Esophagus squamous epithelium (tissue), 5 donors: ENCODE results near the gene PTDSS2. TPM values are rescaled to one million over a fixed set of nuclear protein-coding genes. Genes with fewer than 3 reads are reported as not detected.

Source experiments
- DNase-seq: peaks from one replicate; lab custom pipeline; 2025; lab: John Stamatoyannopoulos, UW
- H3K27ac ChIP-seq, 4 donors: fragments of 200-600 bp; sonication (generic); one replicate each; pipeline ENCODE4 v1.5.1; 2016 to 2019; ENCODE audit warnings: mild to moderate bottlenecking in 1 of 4
- H3K27me3 ChIP-seq, 4 donors: fragments of 200-600 bp; sonication (generic); 1 replicate in 3 of 4; 2 replicates in 1 of 4; pipeline versions ENCODE4 v1.5.1 to v1.6.0; 2017 to 2021; ENCODE audit warnings: antibody characterized with exemption in 1 of 4
- H3K36me3 ChIP-seq, 3 donors: fragments of 200-600 bp; sonication (generic); one replicate each; pipeline ENCODE4 v1.5.1; 2016 to 2019
- H3K4me1 ChIP-seq, 3 donors: fragments of 200-600 bp; sonication (generic); one replicate each; pipeline ENCODE4 v1.5.1; 2017 to 2019
- H3K4me3 ChIP-seq, 4 donors: fragments of 200-600 bp; sonication (generic); 1 replicate in 3 of 4; 2 replicates in 1 of 4; pipeline ENCODE4 v1.5.1; 2016 to 2019; ENCODE audit warnings: mild to moderate bottlenecking in 2 of 4, moderate library complexity in 1 of 4
- H3K9me3 ChIP-seq, 3 donors: fragments of 200-600 bp; sonication (generic); one replicate each; pipeline ENCODE4 v1.5.1; 2016 to 2019
- CTCF ChIP-seq, 6 experiments: fragments of 450-650 bp in 4 of 6; fragments of 200-600 bp in 2 of 6; sonication (generic) in 2 of 6; IDR thresholded peaks; one replicate each; pipeline ENCODE4 v1.5.1; 2016 to 2019; ENCODE audit warnings: antibody characterized with exemption in 6 of 6, mild to moderate bottlenecking in 4 of 6, moderate library complexity in 4 of 6
- POLR2A ChIP-seq, 4 donors: fragments of 450-650 bp; IDR thresholded peaks; one replicate each; pipeline ENCODE4 v1.6.1; 2017; ENCODE audit warnings: antibody characterized with exemption in 4 of 4, mild to moderate bottlenecking in 4 of 4, moderate library complexity in 3 of 4
- WGBS, 2 donors: methylation state at CpG; one replicate each; pipeline ENCODE4 v1.1.5; 2018; 5-methylcytosine and 5-hydroxymethylcytosine counted together
- intact Hi-C: fragments of 100-400 bp; cut with DNase I; formaldehyde crosslinking; loops from one replicate; pipeline ENCODE4 v1.15.0; 2022
- total RNA-seq, 4 donors: library from RNA; depleted of rRNA; stranded (reverse); fragments of >200 nt; gene quantifications; one replicate each; pipeline ENCODE4 v1.1.0, GENCODE V29; 2016
- donor health status: DM: yes; HTN: yes; CAD: no.

Gene PTDSS2
- total RNA-seq, 4 donors from 2014 or later, result 15.8 to 34.3 (median 22.8) TPM

DNA sequence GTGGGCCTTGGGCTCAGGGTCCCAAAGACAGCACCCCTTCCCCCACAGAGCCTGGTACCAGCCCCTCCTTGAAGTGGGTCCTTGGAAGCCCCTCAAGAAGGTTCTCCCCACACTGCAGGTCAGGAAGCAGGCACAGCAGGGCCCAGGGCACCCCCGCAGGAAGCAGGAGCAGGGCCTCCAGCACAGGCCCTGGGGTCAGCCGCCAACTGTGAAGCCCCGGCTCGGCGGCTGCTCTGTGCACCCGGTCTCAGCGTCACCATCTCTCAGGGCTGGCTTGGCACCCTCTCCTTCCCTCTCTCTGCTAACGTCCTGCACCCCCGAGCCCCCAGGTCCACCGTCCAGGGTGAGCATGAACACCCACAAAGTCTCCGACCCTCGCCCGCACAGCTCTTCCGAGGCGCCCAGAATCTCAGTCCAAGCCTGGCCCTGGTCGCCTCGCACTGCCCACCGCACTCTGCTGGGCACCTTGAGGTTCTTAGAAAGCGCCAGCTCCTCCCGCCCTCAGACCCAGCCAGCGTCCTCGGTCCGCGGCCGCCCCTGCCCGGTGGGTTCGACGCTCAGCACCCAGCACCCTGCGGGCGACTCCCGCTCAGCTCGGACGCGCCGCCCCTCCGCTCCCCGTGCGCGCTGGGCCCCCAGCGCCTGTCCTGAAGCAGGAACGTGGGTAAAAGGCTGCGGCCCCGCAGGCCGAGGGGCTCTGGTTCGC is 33.9 kb upstream of the PTDSS2 start:
- Histone ChIP-seq H3K9me3 (no peaks in the 10 kb centered on the region), H3K4me1 (peaks cover 18 to 62% (median 21%) of the 10 kb centered on the region in 3 donors), H3K36me3 (no peaks in the 10 kb centered on the region), H3K4me3 (peak overlapping the region; percentile 52 to 80 (median 60)), H3K27me3 (peaks cover 0 to 56% (median 0%) of the 10 kb centered on the region in 4 donors), H3K27ac (peak overlapping the region; percentile 80 to 93 (median 89))
- no peak for DNase-seq
- 15% methylated on average over 12 of the region's 45 CpGs; no CpG with 5 or more reads in 1 of the 2 donors for WGBS, 2 donors
- intact Hi-C loops, result no loop called here
- TF ChIP-seq POLR2A (IDR thresholded peaks at IDR 0.05) (no peak), CTCF (IDR thresholded peaks at IDR 0.05) (no peak)

- Histone ChIP-seq H3K4me1 (peaks cover 18 to 62% (median 21%) of the 10 kb centered on the region in 3 donors), H3K9me3 (no peaks in the 10 kb centered on the region), H3K36me3 (no peaks in the 10 kb centered on the region), H3K27me3 (peaks cover 0 to 56% (median 0%) of the 10 kb centered on the region in 4 donors), H3K4me3 (peak overlapping the region; percentile 52 to 80 (median 60)), H3K27ac (peak overlapping the region; percentile 80 to 93 (median 89))
- no CpG with 5 or more reads among the region's 97 CpGs for WGBS, 2 donors
- DNase-seq, result no peak
- intact Hi-C loops, result no loop called here
- TF ChIP-seq POLR2A (IDR thresholded peaks at IDR 0.05) (peak in 2 of 4 donors; percentile 45 to 57), CTCF (IDR thresholded peaks at IDR 0.05) (no peak)
Observed at GRCh38 chr11:416757-417621, 33.1 kb upstream of the PTDSS2 start.

DNA sequence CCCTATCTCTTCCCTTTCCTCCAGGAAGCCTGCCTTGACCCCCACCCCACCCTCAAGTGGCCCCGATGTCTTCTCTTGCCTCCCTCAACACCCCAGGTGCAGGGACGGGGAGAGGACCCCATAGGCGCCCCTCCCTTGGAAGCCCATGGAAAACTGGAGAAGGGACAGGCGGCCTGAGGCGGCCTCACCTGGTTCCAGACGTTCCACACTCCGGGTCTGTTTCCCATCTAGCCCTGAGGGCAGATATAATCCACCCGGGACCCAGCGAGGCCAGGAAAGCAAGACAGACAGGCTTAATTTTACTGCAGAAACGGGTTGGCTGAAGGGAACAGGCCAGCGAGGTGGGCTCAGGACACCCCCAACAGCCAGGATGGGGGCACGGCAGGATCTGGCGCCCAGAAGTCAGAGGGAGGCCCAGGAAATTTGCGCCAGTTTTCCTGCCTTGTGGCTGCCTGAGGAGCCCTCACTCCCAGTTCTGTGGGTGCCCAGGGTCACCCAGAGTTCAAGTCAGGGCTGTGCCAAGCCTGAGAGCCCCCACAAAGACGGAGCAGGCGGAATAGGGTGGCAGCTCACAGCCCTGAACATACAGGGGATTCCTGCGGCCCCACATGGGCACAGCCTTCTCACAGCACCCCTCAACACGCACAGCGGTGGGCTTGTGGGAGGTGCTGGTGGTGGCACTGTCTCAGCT is 32.3 kb upstream of the PTDSS2 start:
- TF ChIP-seq CTCF (IDR thresholded peaks at IDR 0.05), result no peak
- TF ChIP-seq POLR2A (IDR thresholded peaks at IDR 0.05), result no peak
- peak overlapping the region; percentile 80 to 93 (median 89) for H3K27ac ChIP-seq
- peaks cover 0 to 57% (median 0%) of the 10 kb centered on the region in 4 donors for H3K27me3 ChIP-seq
- 52% methylated on average over 5 of the region's 19 CpGs; no CpG with 5 or more reads in 1 of the 2 donors for WGBS, 2 donors
- peak overlapping the region; percentile 52 to 80 (median 60) for H3K4me3 ChIP-seq
- intact Hi-C loops, result no loop called here
- H3K36me3 ChIP-seq, result no peaks in the 10 kb centered on the region
- peaks cover 18 to 60% (median 21%) of the 10 kb centered on the region in 3 donors for H3K4me1 ChIP-seq
- no peak for DNase-seq
- H3K9me3 ChIP-seq, result no peaks in the 10 kb centered on the region

GRCh38 chr11:418343-419247 is 31.5 kb upstream of the PTDSS2 start:
- no peak overlapping the region for H3K27ac ChIP-seq
- H3K4me1 ChIP-seq, result peaks cover 18 to 52% (median 21%) of the 10 kb centered on the region in 3 donors
- no peaks in the 10 kb centered on the region for H3K9me3 ChIP-seq
- intact Hi-C loops, result no loop called here
- whole genome bisulfite sequencing, 2 donors, result 88 to 92% methylated on average over 9 to 11 of the region's 30 CpGs
- TF ChIP-seq CTCF (IDR thresholded peaks at IDR 0.05) (no peak), POLR2A (IDR thresholded peaks at IDR 0.05) (no peak)
- peaks cover 0 to 65% (median 0%) of the 10 kb centered on the region in 4 donors for H3K27me3 ChIP-seq
- no peak for DNase-seq
- no peaks in the 10 kb centered on the region for H3K36me3 ChIP-seq
- no peak overlapping the region for H3K4me3 ChIP-seq
